GM20000 (cell line): Measurements from ENCODE around the gene HSBP1.

Experiments
- DNase-seq: peaks from one replicate; pipeline ENCODE4 v3.0.0; 2012; ENCODE audit warnings: low spot score
- CTCF ChIP-seq: IDR thresholded peaks from 2 replicates; pipeline ENCODE4 v1.5.1; 2012; ENCODE audit warnings: mild to moderate bottlenecking, control low read depth; ENCODE audit errors: extremely low read depth, missing control alignments

HSBP1 gene

DNA sequence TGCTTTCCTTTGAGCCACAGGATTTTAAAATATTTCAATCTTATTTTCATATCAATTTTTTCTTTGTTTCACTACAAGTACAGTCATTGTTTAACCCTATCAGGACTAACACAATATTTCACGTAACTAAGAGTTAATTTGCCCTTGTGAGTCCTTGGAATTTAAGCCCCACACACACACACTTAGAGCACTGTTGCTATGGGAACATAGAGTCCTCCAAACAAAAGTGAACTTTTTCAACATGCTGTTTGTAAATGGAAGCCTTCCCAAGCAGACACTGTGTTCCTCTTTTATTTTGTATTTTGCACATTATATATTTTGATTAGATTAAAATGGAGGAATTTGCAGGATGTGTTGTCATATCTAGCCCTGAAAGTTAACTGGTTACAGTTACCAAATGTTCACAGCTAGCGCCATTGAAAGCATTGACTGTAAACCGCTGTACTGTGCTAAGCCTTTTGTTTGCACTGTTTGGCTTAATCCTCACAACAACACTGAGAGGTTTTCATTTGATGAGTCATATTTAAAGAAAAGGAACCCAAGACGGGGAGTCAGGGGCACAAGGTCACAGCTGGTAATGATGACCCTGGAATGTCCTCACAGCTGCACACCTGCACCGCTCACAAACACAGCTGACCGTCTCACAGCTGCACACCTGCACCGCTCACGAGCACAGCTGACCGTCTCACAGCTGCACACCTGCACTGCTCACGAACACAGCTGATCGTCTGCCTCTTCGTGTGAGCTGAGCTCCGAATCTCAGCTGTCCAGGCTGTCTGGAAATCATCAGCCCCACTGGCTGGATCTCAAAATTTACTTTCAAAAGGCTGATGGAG lies 6.3 kb downstream of the HSBP1 start:
- TF ChIP-seq CTCF, result no peak
- DNase-seq, result no peak

DNA sequence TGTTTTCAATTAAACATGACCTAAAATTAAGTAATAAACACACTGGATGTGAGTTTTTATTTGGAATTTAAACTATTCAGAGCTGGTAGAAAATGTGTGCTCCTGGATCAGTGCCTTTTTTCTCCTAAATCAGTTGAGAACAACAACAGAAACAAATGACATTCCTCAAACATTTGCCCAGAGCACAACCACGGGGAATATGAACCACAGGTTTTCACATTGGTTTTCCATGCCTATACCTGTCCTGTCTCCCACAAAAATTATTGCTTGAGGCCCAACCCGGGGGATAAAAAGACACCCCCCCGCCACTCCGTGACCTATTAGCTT lies 6.8 kb downstream of the HSBP1 start:
- TF ChIP-seq CTCF, result no peak
- no peak for DNase-seq

- no peak for DNase-seq
- no peak for TF ChIP-seq CTCF
Measured at GRCh38 chr16:83817022-83817421, 9.2 kb downstream of the HSBP1 start.

GRCh38 chr16:83818276-83818675 lies 10.5 kb downstream of the HSBP1 start:
- DNase-seq, result no peak
- no peak for TF ChIP-seq CTCF

GRCh38 chr16:83819361-83819760 lies 11.6 kb downstream of the HSBP1 start:
- no peak for TF ChIP-seq CTCF

GRCh38 chr16:83826146-83826913 lies 18.6 kb downstream of the HSBP1 start:
- peak; percentile 69 for TF ChIP-seq CTCF
- peak; percentile 84 for DNase-seq

More at GRCh38 chr16:83819361-83819760, 11.6 kb downstream of the HSBP1 start:
- no peak for DNase-seq

DNA sequence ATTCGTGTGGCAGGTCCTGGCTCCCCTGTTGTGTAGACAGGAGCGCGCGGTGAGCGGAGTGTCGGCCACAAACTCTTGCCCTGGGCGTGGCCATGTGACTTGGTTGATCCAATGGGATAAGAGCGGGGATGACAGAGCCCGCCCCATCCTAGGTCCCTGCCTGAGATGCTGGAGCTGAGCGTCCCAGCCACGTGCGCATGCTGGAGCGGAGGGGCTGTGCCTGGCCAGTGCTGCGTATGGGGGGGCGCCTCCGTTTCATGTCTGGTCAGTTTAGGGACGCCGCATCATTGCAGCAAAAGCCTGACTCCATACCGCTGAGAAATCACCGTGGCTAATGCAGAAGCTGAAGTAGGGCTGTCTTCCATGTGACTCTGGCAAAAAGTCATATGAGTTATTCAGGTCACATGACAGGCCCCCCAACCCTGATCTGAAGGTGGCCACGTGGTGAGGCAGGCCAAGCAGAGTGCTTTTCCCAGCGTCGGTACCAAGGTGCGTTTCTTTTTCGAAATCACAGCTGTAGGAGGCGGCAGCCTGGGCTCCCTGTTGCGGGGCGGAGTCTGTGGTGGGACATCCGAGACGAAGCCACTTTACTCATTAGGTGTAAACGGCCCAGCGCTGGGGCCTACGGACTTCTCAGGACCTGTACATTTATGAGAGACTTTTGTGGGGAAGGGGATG lies 22.5 kb downstream of the HSBP1 start:
- no peak for DNase-seq

More for the DNA sequence above, 22.5 kb downstream of the HSBP1 start:
- no peak for TF ChIP-seq CTCF
